GM19035 (cell line): ENCODE measurements around the gene SPTBN4.
"Not testable (repeated sequence)": the region's sequence is repeated elsewhere in the genome, so short reads cannot be mapped to it uniquely, and the experiment has no call there.

ENCODE experiments used
- ATAC-seq: cut with Tn5 transposase; IDR thresholded peaks from one replicate; pipeline ENCODE4 v1.9.1; 2021; ENCODE audit not compliant: unreplicated experiment

Gene SPTBN4

DNA sequence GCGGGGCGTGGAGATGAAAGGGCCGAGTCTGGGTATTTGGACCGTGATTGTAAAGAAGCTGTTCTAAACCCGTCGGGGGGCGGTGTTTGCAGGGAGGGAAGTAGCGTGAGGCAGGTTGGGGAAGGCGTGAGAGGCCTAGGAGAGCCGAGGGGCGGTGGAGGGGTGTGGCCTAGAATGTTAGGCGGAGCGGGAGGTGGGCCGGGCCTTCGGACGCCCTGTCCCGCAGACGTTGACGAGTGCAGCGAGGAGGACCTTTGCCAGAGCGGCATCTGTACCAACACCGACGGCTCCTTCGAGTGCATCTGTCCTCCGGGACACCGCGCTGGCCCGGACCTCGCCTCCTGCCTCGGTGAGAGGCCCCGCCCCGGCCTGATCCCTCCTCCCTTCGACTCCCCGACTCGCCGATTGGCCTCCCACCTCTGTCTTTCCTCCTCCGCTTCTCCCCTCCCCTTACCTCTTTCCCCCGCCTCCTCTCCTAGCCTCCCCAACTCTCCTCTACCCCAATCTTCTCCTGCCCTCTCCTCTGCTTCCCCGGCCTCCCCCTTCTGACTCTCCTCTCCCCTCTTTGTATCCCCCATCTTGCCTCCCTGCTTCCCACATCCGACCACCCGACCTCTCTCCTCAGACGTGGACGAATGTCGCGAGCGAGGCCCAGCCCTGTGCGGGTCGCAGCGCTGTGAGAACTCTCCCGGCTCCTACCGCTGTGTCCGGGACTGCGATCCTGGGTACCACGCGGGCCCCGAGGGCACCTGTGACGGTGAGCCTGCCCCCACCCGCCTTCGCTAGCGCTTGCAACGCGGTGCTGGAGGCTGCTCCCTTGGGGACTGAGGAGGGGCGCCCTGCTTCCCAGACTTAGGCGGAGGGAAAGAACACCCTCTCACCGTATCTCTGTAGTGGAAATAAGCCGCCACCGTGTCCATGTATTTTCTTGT lies 147.2 kb downstream of the SPTBN4 start:
- ATAC-seq = peak; percentile 51

- ATAC-seq = no peak
Observed at GRCh38 chr19:40614622-40615411, 148.0 kb downstream of the SPTBN4 start.

DNA sequence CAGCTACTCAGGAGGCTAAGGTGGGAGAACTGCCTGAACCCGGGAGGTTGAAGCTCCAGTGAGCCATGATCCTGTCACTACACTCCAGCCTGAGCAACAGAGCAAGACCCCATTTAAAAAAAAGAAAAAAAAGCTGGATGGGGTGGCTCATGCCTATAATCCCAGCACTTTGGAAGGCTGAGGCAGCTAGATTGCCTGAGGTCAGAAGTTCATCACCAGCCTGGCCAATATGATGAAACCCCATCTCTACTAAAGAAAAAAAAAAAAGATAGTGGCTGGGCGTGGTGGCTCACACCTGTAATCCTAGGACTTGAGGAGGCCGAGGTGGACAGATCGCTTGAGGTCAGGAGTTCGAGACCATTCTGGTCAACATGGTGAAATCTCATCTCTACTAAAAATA lies 149.4 kb downstream of the SPTBN4 start:
- ATAC-seq = no peak

DNA sequence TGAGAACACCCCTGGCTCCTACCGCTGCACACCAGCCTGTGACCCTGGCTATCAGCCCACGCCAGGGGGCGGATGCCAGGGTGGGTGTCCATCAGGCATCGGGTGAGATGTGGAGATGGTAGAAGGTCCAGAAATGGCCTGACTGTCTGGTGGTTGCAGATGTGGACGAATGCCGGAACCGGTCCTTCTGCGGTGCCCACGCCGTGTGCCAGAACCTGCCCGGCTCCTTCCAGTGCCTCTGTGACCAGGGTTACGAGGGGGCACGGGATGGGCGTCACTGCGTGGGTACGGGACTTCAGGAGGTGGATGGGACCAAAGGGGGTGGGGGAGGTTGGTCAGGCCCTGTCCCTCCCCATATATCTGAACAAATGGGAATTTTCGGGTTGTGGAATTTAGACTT lies 150.1 kb downstream of the SPTBN4 start:
- ATAC-seq = no peak

DNA sequence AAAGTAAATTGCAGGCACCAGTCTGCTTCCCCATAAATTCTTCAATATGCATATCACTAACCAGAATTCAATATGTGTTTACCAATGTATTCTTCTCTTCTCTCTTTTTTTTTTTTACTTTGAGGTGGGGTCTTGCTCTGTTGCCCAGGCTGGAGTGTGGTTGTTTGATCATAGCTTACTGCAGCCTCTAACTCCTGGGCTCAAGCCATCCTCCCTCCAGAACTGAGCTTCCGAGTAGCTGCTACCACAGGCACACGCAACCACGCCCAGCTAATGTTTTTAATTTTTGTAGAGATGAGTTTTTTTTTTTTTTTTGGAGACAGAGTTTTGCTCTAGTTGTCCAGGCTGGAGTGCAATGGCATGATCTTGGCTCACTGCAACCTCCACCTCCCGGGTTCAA lies 151.2 kb downstream of the SPTBN4 start:
- no peak for ATAC-seq

GRCh38 chr19:40619333-40620160 lies 152.7 kb downstream of the SPTBN4 start:
- ATAC-seq = no peak

GRCh38 chr19:40620161-40620485 lies 153.3 kb downstream of the SPTBN4 start:
- no peak for ATAC-seq

DNA sequence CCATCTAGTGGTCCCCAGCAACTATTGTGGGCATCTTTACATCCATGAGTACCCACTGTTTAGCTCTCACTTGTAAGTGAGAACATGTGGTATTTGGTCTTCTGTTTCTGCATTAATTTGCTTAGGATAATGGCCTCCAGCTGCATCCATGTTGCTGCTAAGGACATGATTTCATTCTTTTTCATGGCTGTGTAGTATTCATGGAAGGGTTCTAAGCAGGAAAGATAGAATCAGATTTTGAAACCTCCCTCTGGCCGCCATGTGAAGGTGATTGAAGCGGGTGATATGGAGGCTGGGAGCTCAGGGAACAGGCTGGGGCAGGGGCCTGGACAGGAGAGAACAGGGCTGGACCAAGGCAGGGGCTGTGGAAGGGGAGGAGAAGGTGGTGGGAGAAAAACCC lies 154.5 kb downstream of the SPTBN4 start:
- no peak for ATAC-seq

DNA sequence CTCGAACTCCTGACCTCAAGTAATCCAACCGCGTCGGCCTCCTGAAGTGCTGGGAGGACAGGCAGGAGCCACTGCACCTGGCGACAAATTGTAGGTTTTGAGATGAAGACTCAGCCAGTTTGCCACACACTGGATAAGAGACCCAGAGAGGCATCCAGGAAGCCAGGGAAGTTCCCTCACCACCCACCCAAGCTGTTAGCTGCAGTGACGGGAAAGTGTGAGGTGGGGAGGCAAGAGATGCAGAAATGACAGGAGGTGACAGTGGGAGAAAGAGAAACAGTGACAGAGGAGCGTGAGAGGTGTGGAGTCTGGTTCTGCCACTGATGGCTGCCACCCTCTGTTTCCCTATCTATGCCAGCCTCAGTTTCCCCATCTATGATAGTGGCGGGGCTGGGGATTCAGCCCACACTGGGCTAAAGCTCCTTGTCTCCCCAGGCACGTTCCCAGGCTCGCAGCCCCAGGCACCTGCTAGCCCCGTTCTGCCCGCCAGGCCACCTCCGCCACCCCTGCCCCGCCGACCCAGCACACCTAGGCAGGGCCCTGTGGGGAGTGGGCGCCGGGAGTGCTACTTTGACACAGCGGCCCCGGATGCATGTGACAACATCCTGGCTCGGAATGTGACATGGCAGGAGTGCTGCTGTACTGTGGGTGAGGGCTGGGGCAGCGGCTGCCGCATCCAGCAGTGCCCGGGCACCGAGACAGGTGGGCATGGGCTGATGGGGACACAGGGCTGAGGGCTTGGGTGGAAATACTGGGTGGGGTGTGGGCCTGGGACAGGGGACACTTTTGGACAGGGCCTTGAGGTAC lies 155.4 kb downstream of the SPTBN4 start:
- no peak for ATAC-seq

- ATAC-seq = no peak
Observed at GRCh38 chr19:40622773-40623075, 155.9 kb downstream of the SPTBN4 start.

DNA sequence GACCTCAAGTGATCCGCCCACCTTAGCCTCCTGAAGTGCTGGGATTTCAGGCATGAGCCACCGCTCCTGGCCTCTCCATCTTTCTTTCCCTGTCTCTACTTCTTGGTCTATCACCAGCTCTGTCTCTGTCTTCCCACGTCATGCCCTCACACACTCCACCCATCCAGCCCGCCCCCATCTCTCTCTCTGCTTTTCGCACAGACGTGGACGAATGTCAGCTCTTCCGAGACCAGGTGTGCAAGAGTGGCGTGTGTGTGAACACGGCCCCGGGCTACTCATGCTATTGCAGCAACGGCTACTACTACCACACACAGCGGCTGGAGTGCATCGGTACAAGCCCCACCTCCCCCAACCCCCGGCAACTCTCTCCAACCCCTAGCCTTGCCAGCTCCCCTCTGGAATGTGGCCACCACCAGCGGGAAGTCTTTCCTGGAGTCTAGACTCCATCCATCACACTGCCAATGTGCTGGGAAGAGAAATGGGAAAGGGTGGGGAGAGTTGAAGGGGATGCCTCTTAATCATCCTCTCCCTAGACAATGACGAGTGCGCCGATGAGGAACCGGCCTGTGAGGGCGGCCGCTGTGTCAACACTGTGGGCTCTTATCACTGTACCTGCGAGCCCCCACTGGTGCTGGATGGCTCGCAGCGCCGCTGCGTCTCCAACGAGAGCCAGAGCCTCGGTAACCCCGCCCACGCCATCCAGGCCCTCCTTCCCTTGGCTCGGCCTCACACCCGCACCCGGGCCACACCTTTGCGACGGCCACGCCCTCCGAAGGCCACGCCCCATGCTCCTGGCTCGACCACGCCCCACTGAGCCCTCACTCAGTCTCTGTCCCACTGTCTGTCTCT lies 156.8 kb downstream of the SPTBN4 start:
- ATAC-seq = no peak

GRCh38 chr19:40624369-40625153 lies 157.8 kb downstream of the SPTBN4 start:
- ATAC-seq = not testable (repeated sequence)

DNA sequence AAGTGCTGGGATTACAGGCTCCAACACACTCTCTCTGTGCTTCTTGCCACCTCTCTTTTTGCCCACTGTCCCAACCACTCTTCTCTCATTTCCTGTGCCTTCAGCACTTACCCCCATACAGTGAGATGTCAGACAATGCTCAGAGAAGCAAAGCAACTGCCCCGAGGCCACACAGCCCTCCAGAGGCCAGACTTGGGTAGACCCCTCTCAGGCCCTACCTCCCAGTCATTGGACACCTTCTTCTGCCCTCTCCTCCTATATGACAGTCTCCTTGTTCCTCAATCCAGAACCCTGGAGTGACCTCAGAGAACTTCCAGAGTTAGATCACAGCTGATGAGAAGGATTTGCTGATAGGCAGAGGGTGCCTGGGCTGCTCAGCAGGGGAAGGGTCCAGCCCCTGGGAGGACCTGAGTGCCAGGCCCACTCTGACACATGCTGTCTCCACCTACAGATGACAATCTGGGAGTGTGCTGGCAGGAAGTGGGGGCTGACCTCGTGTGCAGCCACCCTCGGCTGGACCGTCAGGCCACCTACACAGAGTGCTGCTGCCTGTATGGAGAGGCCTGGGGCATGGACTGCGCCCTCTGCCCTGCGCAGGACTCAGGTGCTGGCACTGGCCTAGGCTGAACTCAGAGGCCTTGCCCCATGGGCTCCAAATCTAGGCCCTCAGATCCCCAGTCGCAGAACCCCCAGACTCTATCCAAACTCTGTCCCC lies 158.8 kb downstream of the SPTBN4 start:
- ATAC-seq = no peak
